ENCODE results near the gene POU6F1.
"Not testable (repeated sequence)": the region's sequence is repeated elsewhere in the genome, so short reads cannot be mapped to it uniquely, and the experiment has no call there.

POU6F1 gene

DNA sequence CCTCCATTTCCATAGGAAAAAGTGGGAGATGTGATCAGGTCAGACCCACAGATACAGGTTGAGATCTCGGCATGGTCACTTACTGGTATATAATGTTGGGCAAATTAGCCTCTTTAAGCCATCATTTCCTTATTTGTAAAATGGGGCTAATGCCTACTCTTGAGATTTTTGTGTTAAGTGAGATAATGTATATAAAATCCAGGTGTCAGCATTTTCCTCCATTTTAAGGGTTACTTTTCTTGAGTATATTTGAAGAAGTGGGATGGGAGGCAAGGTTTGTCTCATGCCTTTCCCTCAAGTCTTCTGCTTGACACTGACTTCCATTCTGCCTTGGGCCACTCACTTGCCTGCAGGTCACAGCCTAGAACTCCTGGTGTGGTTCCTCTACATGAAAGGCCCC, 10.1 kb upstream of the POU6F1 start:
- no peak for DNase-seq

DNA sequence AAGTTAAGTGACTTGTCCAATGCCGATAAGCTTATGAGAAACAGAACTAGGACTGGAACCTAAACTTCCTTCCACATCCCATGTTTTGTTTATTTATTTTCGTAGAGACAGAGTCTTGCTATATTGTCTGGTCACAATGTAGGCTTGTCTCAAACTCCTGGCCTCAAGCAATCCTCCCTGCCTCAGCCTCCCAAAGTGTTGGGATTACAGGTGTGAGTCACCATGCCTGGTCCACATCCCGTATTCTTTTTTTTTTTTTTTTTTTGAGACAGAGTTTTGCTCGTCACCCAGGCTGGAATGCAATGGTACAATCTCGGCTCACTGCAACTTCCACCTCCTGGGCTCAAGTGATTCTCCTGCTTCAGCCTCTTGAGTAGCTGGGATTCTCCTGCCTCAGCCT, 9.2 kb upstream of the POU6F1 start:
- not testable (repeated sequence) for DNase-seq

DNA sequence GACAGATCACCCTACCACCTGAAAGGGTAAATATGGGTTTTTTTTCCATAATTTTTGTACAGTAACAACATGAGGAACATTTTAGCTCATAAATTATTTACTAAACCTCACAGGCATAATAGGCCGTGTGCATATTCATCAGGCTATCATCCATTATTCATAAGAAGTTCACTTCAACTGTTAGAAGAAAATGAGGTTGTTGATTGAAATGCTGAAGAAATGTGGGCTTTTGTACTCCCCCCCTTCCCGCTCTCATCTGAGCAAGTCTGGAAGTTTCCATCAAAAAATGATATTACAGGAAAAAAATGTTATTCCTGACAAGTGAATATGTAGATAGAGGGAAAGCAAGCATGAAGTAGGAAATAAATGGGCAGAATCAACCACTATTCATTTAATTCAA, 7.9 kb upstream of the POU6F1 start:
- no peak for DNase-seq

DNA sequence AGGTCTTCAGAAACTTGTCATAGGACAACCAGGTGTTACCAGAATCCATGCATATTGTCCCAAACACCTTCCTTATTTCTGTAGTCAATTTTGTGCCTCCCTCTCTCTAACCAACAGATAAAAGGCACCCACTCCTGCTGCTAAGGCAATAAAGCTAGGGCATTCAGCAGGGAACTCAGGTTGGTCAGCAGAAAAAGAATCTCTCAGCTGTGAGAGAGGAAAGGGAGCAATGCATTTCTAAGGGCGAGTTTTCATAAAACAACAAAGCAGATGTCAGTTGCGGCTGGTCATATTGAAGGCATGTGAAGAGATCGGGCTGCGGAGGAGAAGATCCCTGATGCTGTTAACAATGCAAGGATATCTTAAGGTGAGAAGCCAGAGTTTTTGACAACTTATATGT, 7.4 kb upstream of the POU6F1 start:
- DNase-seq, result no peak

DNA sequence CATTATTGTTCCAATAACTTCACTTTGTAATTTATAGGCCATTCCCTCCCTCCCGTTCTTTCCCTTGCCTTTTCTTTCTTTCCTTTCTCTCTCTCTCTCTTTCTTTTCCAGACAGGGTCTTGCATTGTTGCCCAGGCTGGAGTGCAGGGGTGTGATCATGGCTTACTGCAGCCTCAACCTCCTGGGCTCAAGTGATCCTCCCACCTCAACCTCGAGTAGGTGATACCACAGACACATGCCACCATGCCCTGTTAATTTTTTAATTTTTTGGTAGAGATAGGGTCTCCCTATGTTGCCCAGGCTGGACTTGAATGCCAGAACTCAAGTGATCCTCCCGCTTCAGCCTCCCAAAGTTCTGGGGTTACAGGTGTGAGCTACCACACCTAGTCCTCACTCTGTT, 6.8 kb upstream of the POU6F1 start:
- DNase-seq, result no peak

DNA sequence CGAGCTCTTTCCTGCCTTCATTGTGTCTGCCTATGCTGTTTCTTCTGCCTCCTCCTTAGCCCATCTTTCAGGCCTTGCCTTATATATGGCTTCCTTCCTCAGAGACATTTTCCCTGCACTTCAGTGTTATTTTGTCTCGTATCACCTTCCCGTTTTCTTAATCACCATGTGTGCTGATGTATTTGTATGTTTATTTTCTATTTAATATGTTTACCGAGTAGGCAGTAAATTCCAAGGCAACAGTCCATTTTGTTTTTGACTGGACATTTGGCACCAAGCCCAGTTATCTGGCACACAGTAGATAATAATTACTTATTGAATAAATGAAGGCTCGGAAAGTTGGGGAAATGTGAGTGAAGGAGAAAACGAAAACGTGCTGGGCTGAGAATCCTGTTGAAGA, 4.6 kb upstream of the POU6F1 start:
- DNase-seq, result no peak

DNA sequence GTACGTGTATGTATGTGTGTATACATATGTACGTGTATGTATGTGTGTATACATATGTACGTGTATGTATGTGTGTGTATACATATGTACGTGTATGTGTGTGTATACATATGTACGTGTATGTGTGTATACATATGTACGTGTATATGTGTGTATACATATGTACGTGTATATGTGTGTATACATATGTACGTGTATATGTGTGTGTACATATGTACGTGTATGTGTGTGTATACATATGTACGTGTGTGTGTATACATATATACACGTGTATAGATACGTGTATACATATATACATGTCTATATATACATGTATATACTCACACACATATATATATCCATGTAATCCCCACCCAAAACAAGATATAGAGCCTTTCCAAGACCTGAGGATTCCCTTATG, 2.0 kb upstream of the POU6F1 start:
- not testable (repeated sequence) for DNase-seq

DNA sequence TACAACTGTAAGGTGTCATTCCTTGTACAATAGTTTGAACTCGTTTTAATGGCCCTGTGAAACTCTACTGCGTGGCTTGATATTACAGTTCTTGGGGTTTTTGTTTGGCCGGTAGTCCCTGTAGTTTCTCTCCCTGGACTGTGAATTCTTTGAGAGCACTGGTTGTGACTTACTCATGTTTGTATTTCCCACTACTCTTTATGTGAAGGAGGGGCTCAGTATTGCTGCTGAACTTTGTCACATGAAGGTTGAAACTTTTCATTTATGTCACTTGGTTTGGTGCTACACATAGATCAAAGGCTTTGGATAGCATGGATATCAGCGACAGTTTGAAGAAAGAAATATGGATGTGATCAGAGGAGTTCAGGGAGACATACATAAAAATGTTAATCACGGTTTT, 1.5 kb upstream of the POU6F1 start:
- DNase-seq, result no peak

DNA sequence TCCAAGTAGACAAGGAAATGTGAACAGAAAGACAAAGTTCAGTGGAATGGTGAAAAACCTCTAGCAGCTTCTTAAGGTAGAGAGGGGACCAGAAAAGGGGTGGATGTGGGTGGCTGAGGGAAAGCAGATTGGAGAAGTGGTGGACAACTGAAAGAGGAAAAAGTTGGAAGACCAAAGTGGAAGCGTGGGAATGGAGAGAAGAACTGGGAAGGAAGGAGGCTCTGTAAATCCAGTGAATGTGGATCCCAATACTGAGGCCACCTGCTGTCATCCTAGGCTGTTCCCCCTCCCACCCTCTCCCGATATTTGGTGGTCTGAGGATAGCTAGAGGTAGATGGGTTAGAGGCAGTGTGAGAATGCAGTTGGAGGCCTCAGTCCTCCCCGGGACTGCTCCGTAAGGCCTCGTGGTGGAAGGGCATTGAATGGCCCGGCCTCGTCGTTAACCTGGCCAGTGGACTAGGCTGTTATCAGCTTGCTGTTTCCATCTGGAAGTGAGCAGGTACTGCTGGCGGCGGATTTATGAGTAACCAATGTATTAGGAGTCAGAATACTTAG, 822 bp upstream of the POU6F1 start:
- peak; percentile 45 for DNase-seq

DNA sequence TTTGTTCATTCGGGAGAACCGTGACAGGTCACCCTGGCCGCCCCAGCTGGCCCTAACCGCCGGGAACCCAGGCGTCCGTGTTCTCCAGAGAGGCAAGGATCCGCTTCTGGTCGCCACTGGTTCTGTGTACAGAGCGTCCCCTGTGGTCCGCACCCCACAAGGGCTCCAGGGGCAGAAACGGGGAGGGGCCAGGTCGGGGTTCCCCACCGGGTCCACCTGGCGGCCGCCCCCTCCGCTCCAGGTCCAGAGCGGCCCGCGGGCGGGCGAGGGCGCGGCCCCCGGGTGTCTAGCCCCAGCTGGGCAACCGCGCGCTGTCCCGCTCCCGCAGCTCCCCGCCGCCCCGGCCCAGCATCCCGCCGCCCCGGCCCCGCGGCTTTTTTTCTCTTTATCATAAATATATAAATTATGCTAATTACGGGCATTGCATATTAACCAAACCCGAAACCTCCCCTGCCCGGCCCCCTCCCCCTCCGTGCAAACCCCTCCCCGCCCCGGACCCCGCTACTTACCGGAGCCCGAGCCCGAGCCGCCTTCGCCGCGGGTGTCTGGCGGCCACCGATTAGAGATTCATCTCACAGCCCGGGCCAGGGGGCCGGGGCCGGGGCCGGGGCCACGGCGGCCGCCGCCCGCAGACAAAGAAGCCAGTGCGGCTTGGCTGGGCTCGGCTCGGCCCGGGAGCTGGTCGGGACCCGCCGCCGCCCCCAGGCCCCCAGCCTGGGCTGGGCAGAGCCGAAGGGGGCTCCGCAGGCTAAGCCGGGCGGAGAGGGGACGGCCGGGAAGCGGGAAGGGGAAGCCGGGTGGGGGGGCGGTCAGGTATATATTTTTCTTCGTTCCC, 512 bp downstream of the POU6F1 start:
- no peak for DNase-seq

DNA sequence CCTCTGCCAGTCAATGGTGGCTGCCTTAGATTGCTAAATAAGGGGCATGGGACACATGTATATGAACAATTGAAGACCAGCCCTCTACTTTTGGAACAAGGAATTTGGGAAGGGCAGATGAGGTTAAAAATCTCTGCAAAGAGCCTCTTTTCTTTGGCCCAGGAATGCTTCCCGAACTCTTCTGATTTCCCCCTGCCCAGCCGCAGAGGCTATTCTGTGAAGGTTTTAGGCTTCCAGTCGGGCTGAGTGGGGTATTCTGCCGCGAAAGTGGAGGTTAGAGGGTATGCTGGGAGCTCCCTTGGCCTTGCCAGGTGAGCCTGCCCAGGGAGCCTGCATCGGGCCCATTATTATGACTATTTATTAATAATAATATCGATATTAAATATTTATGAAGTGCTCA, 1.2 kb downstream of the POU6F1 start:
- DNase-seq, result no peak

DNA sequence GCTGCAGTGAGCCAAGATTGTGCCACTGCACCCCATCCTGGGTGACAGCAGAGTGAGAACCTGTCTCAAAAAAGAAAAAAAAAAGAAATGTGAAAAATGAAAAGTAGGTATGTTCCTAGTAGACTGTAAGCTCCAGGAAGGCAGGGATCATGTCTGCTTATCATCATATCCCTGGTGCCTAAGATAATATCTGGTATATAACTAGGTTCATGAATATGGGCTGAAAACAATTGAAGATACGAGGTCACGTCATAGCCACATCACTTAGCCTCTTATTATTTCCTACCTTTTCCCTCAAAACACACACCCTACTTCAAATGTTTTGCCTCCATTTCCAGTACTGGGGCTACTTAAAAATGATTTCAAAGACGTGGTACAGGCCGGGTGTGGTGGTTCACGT, 3.0 kb downstream of the POU6F1 start:
- no peak for DNase-seq

DNA sequence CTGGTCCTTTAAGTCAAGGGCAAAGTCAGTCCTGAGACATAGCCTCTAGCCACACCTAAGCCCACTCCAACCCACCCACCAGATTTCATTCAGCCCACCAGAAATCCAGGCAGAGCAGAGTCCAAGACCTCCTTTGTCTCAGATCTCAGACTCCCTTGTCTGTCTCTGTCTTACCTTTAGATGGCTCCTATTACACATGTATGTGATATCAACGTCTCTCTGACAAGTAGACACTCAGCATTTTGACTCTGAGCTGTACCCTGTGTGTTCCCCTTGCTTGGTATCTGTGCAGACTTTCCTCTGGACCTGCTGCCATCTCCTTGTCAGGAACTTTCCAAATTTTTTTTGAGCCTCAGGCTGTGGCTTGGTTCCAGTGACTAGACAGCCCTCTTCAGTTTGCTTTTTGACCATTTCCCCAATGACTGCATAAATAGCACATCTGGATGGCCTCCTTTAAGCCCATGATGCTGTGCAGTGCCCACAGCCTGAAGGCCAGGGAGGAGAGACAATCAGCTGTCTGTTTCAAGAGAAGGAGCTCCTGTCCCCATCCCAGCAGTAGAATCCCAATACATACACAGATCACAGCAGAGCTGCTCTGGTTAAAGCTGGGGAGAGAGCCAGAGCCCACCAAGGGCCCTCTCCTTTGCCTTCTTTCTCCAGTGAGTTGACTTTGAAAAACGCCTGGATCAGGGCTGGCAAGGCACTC, 7.0 kb downstream of the POU6F1 start:
- no peak for DNase-seq

DNA sequence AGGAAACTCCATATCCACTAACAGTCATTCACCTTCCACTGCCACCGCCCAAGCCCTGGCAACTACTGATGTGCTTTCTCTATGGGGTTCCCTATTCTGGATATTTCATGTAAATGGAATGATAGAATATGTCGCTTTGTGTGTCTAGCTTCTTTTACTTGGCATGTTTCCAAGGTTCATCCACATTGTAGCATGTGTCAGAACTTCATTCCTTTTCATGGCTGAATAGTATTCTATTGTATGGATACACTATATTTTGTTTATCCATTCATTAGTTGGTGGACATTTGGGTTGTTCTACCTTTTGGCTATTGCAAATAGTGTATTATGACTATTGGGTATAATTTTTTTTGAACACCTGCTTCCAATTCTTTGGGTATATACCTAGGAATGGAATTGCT, 8.6 kb downstream of the POU6F1 start:
- no peak for DNase-seq

DNA sequence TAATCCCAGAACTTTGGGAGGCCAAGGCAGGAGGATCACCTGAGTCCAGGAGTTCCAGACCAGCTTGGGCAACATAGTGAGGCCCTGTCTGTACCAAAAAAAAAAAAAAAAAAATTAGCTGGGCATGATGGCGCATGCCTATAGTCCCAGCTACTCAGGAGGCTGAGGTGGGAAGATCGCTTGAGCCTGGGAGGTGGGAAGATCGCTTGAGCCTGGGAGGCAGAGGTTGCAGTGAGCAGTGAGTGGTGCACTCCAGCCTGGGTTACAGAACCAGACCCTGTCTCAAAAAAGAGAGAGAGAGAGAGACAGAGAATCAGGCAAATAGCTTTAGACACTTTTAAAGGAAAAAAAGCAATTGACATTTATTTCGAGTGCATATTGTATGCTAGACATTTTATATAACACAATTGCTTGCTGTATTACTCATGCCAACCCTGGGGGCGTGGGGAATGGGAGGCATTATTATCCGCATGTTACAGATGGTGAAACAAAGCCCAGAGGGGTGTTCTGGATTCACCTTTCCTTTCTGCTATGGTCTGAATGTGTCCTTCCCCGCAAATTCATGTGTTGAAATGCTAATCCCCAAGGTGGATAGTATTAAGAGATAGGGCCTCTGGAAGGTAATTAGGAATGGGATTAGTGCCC, 9.7 kb downstream of the POU6F1 start:
- DNase-seq, result no peak

DNA sequence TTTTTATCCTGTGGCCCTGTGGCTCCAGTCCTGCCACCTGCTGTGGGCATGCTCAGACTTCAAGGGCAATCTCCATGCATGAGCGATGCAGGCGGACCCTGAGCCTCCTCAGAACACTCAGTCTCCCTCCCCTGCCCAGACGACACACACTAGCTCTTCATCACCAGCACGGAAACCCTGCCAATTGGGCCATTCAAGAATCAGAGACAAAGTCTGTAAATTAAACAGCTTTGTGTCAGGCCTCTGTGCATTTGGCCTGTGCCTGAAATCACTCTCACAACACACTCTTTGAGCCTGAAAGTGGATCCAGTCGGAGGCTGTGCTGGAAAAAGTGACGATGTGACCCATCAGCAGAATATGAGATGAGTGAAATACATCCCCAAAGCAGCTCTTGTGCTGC, 12.5 kb downstream of the POU6F1 start:
- DNase-seq, result no peak

DNA sequence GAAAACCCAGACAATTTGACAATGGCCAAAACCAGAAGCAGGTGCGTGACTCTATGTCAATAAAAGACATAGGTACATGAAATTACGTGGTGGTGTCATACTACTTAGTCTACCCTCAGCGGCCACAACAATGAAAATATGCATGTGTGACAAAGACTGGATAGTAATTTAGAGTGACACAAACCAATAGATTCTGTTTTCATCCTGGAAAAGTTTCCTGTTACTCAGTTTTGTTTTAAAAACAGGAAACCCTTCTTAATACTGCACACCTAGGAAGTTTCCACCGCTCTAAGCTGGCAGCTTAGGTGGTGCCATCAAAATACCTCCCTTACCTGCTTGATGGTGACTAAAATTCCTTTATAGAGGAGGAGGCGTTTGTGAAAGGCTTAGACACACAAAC, 15.1 kb downstream of the POU6F1 start:
- no peak for DNase-seq

DNA sequence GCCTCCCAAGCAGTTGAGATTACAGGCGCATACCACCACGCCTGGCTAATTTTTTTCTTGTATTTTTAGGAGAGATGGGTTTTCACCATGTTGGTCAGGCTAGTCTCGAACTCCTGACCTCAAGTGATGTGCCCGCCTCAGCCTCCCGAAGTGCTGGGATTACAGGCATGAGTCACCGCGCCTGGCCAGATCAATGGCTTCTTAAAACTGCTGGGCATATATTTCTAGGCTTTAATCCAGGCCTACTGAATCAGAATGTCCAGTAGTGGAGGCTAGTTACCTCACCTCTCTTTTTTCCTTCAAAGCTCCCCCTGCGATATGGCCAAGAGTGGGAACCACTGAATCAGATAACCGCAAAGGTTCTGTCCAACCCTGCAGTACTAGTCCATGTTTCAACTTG, 17.1 kb downstream of the POU6F1 start:
- DNase-seq, result no peak

DNA sequence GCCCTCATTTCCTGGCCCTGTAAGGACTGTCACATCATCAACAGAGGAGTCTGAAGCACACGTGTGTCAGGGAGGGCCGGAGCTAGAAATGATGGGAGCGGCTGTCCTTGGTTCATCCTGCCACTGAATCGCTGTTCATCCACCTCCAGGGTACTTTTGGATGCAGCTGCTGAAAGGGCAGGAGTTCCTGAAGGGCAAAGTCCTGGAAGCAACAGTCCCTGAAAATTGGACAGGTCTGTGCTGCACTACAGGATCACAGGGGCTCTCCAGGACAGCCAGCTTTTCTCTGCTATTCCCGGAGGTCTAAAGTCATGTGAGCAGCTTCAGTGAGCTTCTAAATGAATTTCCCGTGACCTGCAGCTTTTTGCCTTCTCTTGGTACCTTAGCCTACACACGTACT, 17.7 kb downstream of the POU6F1 start:
- no peak for DNase-seq

DNA sequence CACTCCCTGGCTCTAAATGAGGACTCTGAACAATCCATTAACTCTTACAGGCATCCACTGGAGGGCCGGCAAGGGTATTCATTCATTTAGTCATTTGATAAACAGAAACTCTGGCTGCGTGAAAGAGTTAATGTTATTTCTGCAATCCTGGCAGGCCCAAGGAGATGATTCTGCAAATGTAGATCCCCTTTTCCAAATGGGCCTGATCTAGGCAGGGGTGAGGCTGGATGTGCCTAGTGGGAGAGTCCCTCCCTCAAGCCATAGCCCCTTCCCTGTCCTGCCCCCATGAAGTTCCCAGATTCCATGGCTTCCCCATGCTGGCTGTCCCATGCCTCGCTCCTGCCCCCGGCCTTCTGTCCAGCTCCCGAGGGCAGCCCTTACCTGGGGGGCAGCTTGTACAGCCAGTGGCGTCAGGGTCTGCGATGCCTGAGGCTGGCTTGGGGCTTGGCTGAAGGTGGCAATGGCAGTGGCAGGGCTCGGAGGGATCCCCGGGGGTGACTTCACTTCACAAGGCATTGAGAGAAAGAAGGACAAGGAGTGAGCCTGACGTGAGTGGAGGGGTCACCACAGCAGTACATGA, 18.4 kb downstream of the POU6F1 start:
- DNase-seq, result no peak

DNA sequence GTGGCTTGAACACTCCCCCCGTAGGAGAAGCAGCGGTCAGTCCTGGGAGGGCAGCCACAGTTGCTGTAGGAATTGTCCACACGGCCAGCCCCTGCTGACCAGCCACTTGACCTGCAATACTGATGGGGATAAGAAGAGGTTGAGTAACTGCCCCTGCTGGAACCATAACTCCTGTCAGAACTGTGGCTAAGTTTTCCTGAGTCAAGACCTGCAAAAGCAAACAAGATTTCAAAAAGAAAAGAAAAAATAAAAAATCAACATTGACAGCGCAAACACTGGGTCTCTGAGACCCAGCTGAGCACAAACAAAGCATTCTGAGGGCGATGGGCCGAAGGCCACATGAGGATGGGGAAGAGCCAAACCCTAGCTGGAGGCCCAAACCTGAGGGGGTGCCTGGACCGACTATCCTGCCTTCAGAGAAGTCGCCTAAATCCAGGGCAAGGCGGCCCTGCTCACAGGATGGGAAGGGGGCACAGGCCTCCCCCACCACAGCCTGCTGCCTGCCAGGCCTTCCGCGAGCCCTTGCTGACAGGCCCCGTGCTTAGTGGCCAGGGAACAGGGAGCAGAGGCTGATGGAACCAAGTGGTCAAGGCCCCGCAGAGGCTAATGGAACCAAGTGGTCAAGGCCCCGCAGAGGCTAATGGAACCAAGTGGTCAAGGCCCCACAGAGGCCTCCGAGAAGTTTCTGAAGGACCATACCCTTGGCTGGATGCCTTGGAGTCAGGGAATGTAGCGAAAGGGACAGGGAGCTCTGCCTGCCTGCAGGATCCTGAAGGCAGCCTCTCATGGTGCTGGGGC, 19.1 kb downstream of the POU6F1 start:
- DNase-seq, result no peak

DNA sequence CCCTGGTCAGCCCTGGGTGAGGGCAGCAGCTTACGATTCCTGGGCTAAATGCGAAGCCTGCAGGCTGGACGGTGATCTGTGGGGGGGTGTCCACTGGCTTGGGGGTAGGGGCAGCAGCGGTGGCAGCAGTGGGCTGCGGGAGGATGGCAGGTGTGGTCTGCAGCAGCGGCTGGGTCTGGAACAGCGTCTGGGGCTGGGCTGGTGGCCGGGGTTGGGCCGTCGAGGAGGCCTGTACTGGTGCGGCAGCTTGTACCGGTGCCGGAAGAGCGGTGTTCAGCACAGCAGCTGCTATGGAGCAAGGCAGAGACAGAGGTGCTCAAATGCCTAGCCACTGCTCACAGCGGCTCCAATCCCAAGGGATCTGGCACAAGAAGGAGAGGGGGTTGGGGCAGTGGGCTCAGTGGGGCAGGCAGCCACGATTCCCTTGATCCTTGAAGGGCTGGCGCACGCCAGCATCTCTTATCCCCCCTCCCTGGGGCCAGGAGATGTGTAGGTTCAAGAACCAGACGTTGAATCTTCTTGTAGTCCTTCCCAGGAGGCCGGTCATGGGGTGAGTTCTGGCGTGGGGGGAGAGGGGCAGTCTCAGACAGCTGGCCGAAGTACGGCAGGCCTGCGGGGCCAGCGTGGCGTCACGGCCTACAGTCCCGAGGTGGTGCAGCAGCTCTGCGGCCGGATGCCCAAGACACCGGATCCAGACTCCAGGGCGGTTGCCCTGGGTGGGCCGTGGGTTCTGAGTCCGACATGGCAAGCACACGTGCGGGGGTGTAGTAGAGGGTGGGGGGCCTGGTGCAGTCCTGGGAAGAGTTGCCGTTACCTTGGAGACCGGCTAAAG, 19.9 kb downstream of the POU6F1 start:
- DNase-seq, result no peak
